Endothelial cell of umbilical vein (primary cell): ENCODE measurements around the gene RASL10B. TPM values are rescaled to one million over a fixed set of nuclear protein-coding genes. Genes with fewer than 3 reads are reported as not detected.

ENCODE experiments used
- BruUV-seq: library from RNA; stranded (reverse); fragments of 400-500 nt; replicated peaks from 2 replicates; lab custom pipeline; 2021; lab: Mats Ljungman, UMichigan
- CTCF ChIA-PET: fragments of 300-600, 350-600 bp; sonication (Branson Sonifier 250); formaldehyde crosslinking; loops from one replicate; lab custom pipeline; 2021; ENCODE audit warnings: antibody characterized with exemption, inconsistent platforms; lab: Charles Lee
- POLR2A ChIA-PET: fragments of 300-600, 350-600 bp; sonication (Branson Sonifier 250); formaldehyde crosslinking; loops from one replicate; lab custom pipeline; 2021; ENCODE audit warnings: antibody characterized with exemption, inconsistent platforms; lab: Charles Lee
- DNase-seq: peaks from one replicate; pipeline ENCODE4 v3.0.0-alpha.2; 2011; ENCODE audit warnings: low read depth, low spot score
- FAIRE-seq: peaks from 2 replicates; lab custom pipeline; 2011; peaks lifted over from hg19 to GRCh38; lab: Jason Lieb, UNC
- H2AFZ ChIP-seq: 2 replicates; pipeline ENCODE4 v1.6.0; 2012; ENCODE audit warnings: low read depth, low read length, control low read depth, inconsistent platforms
- H3K27ac ChIP-seq: 2 replicates; pipeline ENCODE4 v1.5.1; 2011; ENCODE audit warnings: low read depth, mild to moderate bottlenecking, control low read depth, low read length, moderate library complexity; ENCODE audit not compliant: insufficient read depth
- H3K27me3 ChIP-seq, 2 experiments: 2 replicates each; pipeline versions ENCODE4 v1.6.0 to v1.6.1; 2011; ENCODE audit warnings: low read length in 2 of 2, mixed read lengths in 1 of 2; ENCODE audit not compliant: control insufficient read depth in 2 of 2, insufficient read depth in 2 of 2
- H3K36me3 ChIP-seq, 2 experiments: 2 replicates in 1 of 2; 3 replicates in 1 of 2; pipeline ENCODE4 v1.5.1; 2011; ENCODE audit warnings: low read length in 2 of 2, mild to moderate bottlenecking in 1 of 2, moderate library complexity in 1 of 2; ENCODE audit not compliant: control insufficient read depth in 2 of 2, insufficient read depth in 2 of 2; ENCODE audit errors: extremely low read depth in 1 of 2
- H3K4me1 ChIP-seq: 3 replicates; pipeline ENCODE4 v1.5.1; 2011; ENCODE audit warnings: mild to moderate bottlenecking, low read length; ENCODE audit not compliant: control insufficient read depth, insufficient read depth; ENCODE audit errors: extremely low read depth
- H3K4me2 ChIP-seq: 2 replicates; pipeline ENCODE4 v1.6.1; 2011; ENCODE audit warnings: low read length, control low read depth, mixed read lengths; ENCODE audit not compliant: insufficient read depth
- H3K4me3 ChIP-seq, 3 experiments: fragments of 200-600 bp in 1 of 3; sonication (generic), shearing (Covaris generic) in 1 of 3; replicated peaks in 1 of 3; 2 replicates each; pipeline ENCODE4 v1.5.1; 2011 to 2016; ENCODE audit warnings: control low read depth in 3 of 3, low read length in 3 of 3, mild to moderate bottlenecking in 2 of 3, inconsistent platforms in 1 of 3, low read depth in 1 of 3, moderate library complexity in 1 of 3; ENCODE audit not compliant: insufficient read depth in 1 of 3
- H3K79me2 ChIP-seq: 2 replicates; pipeline ENCODE4 v1.6.0; 2012; ENCODE audit warnings: low read length, inconsistent platforms; ENCODE audit not compliant: control insufficient read depth, insufficient read depth
- H3K9ac ChIP-seq: replicated peaks from 2 replicates; pipeline ENCODE3; 2011; ENCODE audit warnings: low read length, control low read depth; ENCODE audit not compliant: insufficient read depth; ENCODE audit errors: extremely low read depth
- H3K9me1 ChIP-seq: replicated peaks from 3 replicates; pipeline ENCODE4 v1.6.0; 2011; ENCODE audit warnings: mild to moderate bottlenecking, low read length; ENCODE audit not compliant: control insufficient read depth, insufficient read depth; ENCODE audit errors: extremely low read depth
- H3K9me3 ChIP-seq: replicated peaks from 2 replicates; pipeline ENCODE4 v1.5.1; 2012; ENCODE audit warnings: low read length, inconsistent platforms; ENCODE audit not compliant: control insufficient read depth, insufficient read depth
- H4K20me1 ChIP-seq: replicated peaks from 2 replicates; pipeline ENCODE3; 2011; ENCODE audit warnings: mild to moderate bottlenecking, low read length; ENCODE audit not compliant: control insufficient read depth, insufficient read depth; ENCODE audit errors: extremely low read depth
- EZH2 ChIP-seq: IDR thresholded peaks from 2 replicates; pipeline ENCODE4 v1.6.1; 2012; ENCODE audit warnings: borderline replicate concordance, low read depth, mild to moderate bottlenecking, moderate library complexity, low read length, inconsistent platforms; ENCODE audit not compliant: severe bottlenecking
- FOS ChIP-seq: IDR thresholded peaks from 2 replicates; pipeline ENCODE4 v1.6.1; 2011; ENCODE audit warnings: mild to moderate bottlenecking, low read length, moderate library complexity, borderline replicate concordance; ENCODE audit not compliant: insufficient read depth
- GATA2 ChIP-seq: IDR thresholded peaks from 2 replicates; pipeline ENCODE4 v1.7.0; 2011; ENCODE audit warnings: low read depth, mild to moderate bottlenecking, moderate library complexity, mixed read lengths, low read length; ENCODE audit not compliant: insufficient read length, insufficient read depth
- JUN ChIP-seq: IDR thresholded peaks from 2 replicates; pipeline ENCODE4 v1.6.1; 2011; ENCODE audit warnings: borderline replicate concordance, low read depth; ENCODE audit not compliant: insufficient read length, insufficient read depth
- MYC ChIP-seq: IDR thresholded peaks from one replicate; pipeline ENCODE4 v1.6.1; 2011; ENCODE audit warnings: mild to moderate bottlenecking, low read depth, low read length
- POLR2A ChIP-seq: IDR thresholded peaks from 2 replicates; pipeline ENCODE4 v1.6.1; 2012; ENCODE audit warnings: low read depth, mild to moderate bottlenecking, control low read depth, low read length
- POLR2AphosphoS5 ChIP-seq: IDR thresholded peaks from 2 replicates; pipeline ENCODE4 v1.6.1; 2012; ENCODE audit warnings: low read depth, mild to moderate bottlenecking, control low read depth, low read length, moderate library complexity; ENCODE audit not compliant: insufficient read depth
- dilution Hi-C: fragments of 300-500 bp; cut with MboI; formaldehyde crosslinking; loops from one replicate; pipeline ENCODE4 v1.15.0; 2019; ENCODE audit warnings: low sequenced_read_pairs; ENCODE audit not compliant: extremely low pct_ligation_motif_present
- intact Hi-C: fragments of 100-400 bp; cut with micrococcal nuclease; formaldehyde crosslinking; loops from one replicate; pipeline ENCODE4 v1.10.0; 2022
- polyA plus RNA-seq, 4 experiments: library from polyadenylated mRNA; depleted of rRNA in 3 of 4; stranded (reverse) in 3 of 4; unstranded in 1 of 4; fragments of >200 nt; gene quantifications; 2 replicates each; pipeline versions ENCODE4 v1.2.1 to v1.2.3, GENCODE V29; 2011 to 2012; ENCODE audit warnings: missing spikeins in 1 of 4
- total RNA-seq: library from RNA; stranded (reverse); gene quantifications from 2 replicates; pipeline ENCODE4 v1.2.3, GENCODE V29; 2021
- TF ChIP-seq, protein P1 (sequence below), 2 donors: IDR thresholded peaks; 1 replicate in 1 of 2; 2 replicates in 1 of 2; pipeline ENCODE4 v1.5.1; 2011; ENCODE audit warnings: low read length in 2 of 2, mild to moderate bottlenecking in 2 of 2, moderate library complexity in 2 of 2, control low read depth in 1 of 2, inconsistent platforms in 1 of 2, low read depth in 1 of 2; ENCODE audit not compliant: insufficient read depth in 1 of 2; ENCODE audit errors: extremely low read depth in 1 of 2
- TF ChIP-seq, protein P2 (sequence below): IDR thresholded peaks from 2 replicates; pipeline ENCODE4 v1.6.1; 2011; ENCODE audit not compliant: insufficient read depth, insufficient read length

Gene RASL10B
- total and polyA plus RNA-seq, 2 donors (not counting 3 experiments of a cell fraction or from before 2014, with no cell fraction given): 0.19 to 0.71 TPM

DNA sequence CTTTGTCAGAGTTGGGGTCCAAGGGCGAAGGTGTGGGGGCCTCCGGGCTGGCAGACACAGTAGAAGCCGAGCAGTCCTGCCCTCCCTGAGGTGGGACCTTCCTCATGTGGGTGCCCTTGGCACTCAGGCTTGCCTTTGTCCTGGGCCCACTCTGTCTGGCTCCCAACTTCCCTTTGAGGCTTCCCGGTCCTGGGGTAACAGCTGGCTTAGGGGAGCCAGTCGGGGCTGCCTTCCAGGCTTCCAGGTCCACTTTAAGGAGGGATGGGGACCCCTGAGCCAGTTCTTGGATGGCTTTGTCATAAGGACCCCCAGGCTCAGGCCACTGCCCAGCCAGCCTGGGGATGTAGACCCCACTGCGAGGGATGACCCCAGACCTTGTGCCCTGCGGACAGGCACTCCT, 13.8 kb downstream of the RASL10B start:
- dilution Hi-C loops: loop anchor here (25.0 kb wide), 1 partner anchor 133 kb away; no protein-coding TSS in a partner anchor

More for the DNA sequence above, 13.8 kb downstream of the RASL10B start:
- CTCF ChIA-PET: interaction anchor here (2.0 to 6.7 kb wide), 2 partner anchors 18 to 131 kb away, joined by 13 to 270 read pairs; no protein-coding TSS in a partner anchor
- H3K4me2 ChIP-seq: no peak overlapping the region
- TF ChIP-seq MYC (no peak), FOS (no peak), POLR2AphosphoS5 (no peak), JUN (no peak), EZH2 (no peak), POLR2A (no peak), GATA2 (no peak)
- TF ChIP-seq, protein P1, sequence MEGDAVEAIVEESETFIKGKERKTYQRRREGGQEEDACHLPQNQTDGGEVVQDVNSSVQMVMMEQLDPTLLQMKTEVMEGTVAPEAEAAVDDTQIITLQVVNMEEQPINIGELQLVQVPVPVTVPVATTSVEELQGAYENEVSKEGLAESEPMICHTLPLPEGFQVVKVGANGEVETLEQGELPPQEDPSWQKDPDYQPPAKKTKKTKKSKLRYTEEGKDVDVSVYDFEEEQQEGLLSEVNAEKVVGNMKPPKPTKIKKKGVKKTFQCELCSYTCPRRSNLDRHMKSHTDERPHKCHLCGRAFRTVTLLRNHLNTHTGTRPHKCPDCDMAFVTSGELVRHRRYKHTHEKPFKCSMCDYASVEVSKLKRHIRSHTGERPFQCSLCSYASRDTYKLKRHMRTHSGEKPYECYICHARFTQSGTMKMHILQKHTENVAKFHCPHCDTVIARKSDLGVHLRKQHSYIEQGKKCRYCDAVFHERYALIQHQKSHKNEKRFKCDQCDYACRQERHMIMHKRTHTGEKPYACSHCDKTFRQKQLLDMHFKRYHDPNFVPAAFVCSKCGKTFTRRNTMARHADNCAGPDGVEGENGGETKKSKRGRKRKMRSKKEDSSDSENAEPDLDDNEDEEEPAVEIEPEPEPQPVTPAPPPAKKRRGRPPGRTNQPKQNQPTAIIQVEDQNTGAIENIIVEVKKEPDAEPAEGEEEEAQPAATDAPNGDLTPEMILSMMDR (IDR thresholded peaks at IDR 0.05; ENCODE audit: extremely low read depth in 1 of 2, insufficient read depth in 1 of 2, low read depth in 1 of 2, low read length in 2 of 2): no peak
- TF ChIP-seq, protein P2, sequence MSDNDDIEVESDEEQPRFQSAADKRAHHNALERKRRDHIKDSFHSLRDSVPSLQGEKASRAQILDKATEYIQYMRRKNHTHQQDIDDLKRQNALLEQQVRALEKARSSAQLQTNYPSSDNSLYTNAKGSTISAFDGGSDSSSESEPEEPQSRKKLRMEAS: no peak
- FAIRE-seq (no peak), DNase-seq (no peak)
- H3K9me1 ChIP-seq: no peaks in the 10 kb centered on the region
- no peaks in the 10 kb centered on the region for H3K79me2 ChIP-seq
- intact Hi-C loops: no loop called here
- no peaks in the 10 kb centered on the region for H4K20me1 ChIP-seq
- H3K9me3 ChIP-seq: no peaks in the 10 kb centered on the region
- no peak overlapping the region for H3K9ac ChIP-seq
- H3K27ac ChIP-seq: no peak overlapping the region
- POLR2A ChIA-PET: no interaction called here
- BruUV-seq: no TSS peak
- no peaks in the 10 kb centered on the region for H3K4me1 ChIP-seq
- H3K4me3 ChIP-seq: no peak overlapping the region
- H3K27me3 ChIP-seq: peaks cover 36 to 39% of the 10 kb centered on the region in 2 experiments
- H3K36me3 ChIP-seq: no peaks in the 10 kb centered on the region
- H2AFZ ChIP-seq: no peak overlapping the region
